Fibroblast of pulmonary artery (primary cell): ENCODE results near the gene PDRG1.

Experiments used
- DNase-seq: peaks from one replicate; pipeline ENCODE4 v3.0.0-alpha.2; 2010; ENCODE audit warnings: low read depth
- H3K4me3 ChIP-seq: replicated peaks from 2 replicates; pipeline ENCODE4 v1.5.1; 2011; ENCODE audit warnings: low read depth, mild to moderate bottlenecking, control low read depth, low read length, moderate library complexity
- TF ChIP-seq, protein P1 (sequence below): IDR thresholded peaks from 2 replicates; pipeline ENCODE4 v1.5.1; 2011; ENCODE audit warnings: mild to moderate bottlenecking, control low read depth, low read length, inconsistent platforms; ENCODE audit errors: missing control alignments

Gene PDRG1

DNA sequence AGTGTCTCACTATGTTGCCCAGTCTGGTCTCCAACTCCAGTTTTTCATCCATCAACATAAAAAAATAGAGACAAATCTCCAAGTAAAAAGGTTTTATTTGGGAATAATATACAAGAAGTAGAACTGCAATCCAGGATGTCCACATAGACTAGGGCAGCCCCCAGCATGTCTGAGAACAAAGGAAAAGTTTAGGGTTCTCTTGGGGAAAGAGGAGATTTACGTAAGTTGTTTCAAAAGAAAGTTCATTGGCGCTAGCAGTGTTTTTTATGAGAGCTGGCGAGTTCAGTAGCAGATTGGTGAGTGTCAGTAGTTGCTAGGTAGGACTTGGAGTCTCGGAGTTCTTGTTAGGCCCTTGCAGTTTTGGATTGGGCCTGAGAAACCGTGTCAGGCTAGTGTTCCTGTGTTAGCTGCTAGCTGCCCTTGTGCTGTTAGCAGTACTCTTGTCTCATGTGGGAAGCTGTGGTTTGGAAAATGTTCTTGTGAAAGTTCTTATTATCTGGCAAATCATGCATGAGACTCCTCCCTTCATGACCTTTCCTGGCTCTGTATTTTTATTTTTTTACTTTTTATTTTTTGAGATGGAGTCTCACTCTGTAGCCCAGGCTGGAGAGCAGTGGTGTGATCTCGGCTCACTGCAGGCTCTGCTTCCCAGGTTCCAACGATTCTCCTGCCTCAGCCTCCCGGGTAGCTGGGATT is 56.7 kb downstream of the PDRG1 start:
- TF ChIP-seq, protein P1, sequence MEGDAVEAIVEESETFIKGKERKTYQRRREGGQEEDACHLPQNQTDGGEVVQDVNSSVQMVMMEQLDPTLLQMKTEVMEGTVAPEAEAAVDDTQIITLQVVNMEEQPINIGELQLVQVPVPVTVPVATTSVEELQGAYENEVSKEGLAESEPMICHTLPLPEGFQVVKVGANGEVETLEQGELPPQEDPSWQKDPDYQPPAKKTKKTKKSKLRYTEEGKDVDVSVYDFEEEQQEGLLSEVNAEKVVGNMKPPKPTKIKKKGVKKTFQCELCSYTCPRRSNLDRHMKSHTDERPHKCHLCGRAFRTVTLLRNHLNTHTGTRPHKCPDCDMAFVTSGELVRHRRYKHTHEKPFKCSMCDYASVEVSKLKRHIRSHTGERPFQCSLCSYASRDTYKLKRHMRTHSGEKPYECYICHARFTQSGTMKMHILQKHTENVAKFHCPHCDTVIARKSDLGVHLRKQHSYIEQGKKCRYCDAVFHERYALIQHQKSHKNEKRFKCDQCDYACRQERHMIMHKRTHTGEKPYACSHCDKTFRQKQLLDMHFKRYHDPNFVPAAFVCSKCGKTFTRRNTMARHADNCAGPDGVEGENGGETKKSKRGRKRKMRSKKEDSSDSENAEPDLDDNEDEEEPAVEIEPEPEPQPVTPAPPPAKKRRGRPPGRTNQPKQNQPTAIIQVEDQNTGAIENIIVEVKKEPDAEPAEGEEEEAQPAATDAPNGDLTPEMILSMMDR = no peak
- no peak overlapping the region for H3K4me3 ChIP-seq
- DNase-seq = peak; percentile 64
